ENCODE data around the gene IQSEC1.

IQSEC1 gene

GRCh38 chr3:13049400-13049799 lies 23.8 kb downstream of the IQSEC1 start:
- no peak for DNase-seq (ENCODE audit: low read depth in 2 of 2)

DNA sequence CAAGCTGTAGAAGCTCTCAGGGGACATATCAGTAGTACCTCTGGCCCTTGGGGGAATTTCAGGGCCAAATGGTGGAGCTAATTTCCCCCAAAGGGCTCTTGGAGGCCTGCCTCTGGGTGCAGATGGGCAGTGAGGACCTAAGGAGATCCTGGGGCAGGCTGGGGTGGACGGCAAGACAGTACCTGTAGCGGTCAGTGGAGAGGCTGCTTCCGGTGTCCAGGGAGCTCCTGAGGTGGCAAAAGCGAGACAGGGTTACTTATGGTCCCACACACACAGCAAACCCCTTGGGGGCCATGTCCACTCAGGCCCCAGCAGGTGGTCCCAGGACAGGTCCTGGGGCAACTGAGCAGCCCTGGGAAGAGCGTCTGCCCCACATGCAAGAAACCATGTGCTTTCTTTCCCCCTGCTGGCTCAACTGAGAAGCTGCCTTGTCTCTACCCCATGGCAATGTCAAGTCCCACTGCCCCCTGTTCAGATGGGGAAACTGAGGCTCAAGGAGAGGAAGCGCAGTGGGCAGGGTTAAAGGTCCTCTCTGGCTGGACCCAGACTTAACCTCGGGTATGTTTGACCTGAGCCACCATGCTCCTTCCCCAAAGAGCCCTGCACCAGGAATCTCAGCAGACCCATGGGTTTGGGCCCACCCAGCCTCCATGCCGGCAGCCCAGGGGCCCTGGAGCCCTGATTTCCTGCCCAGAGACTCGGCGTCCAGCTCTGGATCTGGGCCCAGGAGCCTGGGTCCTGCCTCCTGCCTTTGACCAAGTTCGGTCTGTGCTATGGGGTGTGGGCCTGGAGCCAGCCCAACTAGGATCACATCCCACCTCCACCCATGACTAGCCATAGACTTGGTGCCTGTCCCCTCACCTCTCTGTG lies 25.7 kb downstream of the IQSEC1 start:
- no peak for DNase-seq (ENCODE audit: low read depth in 2 of 2)

DNA sequence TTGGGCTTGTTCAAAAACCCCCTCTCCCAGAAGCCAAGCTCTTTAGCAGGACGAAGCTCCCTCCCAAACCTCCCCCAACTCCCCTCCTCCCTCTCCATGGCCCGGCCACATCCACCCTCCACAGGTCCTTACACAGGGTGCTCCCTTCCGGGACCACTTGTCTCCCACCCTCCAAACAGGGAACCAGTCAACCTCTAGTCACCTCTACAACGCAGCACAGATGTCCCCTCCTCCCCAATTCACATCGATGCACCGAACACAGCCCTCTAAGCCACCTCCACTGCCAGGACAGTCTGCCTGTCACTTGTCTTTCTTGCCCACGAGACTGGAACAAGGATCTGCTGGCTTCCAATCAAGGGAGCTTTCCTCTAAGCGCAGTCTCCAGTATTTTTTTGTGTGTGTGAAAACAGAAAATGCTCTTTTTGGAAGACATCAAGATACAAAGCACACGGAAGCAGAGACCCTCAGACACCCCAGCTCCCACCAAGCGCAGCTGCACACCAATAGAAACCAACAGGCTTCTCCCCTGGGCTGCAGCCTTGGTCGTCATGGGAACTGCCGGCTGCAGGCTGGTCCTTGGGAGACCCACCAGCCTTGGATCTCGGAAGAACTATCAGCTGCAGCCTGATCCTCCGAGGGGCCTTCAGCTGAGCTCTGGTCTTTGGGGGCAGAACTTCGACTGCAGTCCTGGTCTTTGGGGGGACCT lies 26.5 kb downstream of the IQSEC1 start:
- no peak for DNase-seq (ENCODE audit: low read depth in 2 of 2)

DNA sequence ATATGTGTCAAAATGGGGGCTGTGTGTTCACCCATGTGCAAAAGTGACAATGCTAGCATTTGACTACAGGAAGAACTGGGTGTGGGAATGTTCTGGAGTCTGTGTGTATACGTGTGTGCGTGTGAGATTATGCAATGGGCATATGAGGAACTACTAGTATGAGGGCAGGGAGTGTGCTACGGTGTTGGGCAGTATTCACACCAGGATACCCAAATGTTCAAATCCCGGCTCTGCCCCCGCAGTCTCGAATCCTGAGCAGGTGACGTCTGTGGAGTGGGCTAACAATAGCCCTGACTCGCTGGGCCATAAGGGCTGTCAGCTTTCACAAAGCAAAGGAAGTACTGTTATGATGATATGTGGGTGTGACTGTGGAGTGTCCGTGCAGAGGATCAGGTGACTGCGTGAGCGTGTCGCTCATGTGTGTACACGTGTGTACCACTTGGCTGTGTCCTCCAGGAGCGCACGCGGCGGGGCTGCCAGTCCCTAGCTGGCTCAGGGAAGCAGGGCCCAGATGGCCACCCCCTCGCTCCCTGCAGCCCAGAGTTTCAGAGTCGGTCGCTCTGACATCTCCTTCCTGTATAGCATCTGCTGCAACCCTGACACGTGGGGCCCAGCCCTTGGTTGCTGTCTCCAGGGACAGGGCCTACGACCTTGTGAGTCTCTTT lies 27.2 kb downstream of the IQSEC1 start:
- DNase-seq (ENCODE audit: low read depth in 2 of 2): no peak

DNA sequence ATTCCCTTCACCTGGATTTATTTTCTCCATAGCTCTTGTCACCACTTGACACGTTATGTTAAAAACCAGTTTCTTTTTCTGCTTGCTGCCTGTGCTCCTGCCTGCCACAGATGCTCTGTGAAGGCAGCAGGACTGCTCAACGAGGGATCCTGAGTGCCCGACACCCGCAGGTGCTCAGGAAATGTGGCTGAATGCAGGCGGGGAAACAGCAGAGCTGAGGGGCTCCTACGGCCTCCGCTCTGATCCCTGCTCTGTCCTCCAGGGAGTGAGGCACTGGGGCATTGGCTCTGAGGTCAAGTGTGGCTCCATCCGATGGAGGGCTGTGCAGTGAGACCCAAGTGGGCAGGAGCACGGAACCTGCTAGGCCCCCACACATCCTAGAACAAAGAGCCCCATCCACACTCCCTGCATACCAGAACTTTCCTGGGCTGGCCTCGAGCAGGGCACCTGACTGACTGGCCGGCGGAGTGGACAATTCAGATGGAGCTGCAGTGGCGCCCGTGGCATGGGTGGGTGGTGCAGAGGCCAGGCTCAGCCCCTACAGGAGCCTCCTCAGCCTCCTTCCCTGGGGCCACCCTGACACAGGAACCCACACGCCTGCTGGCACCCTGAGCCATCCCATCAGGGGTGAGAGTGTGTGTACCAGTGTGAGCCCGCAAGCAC lies 27.9 kb downstream of the IQSEC1 start:
- DNase-seq (ENCODE audit: low read depth in 2 of 2): no peak

GRCh38 chr3:13044496-13045240 lies 28.6 kb downstream of the IQSEC1 start:
- no peak for DNase-seq (ENCODE audit: low read depth in 2 of 2)

- no peak for DNase-seq (ENCODE audit: low read depth in 2 of 2)
These were observed 29.6 kb downstream of the IQSEC1 start for GRCh38 chr3:13043656-13044055.

GRCh38 chr3:13042715-13043271 lies 30.4 kb downstream of the IQSEC1 start:
- no peak for DNase-seq (ENCODE audit: low read depth in 2 of 2)

- DNase-seq (ENCODE audit: low read depth in 2 of 2): no peak
These were observed 31.0 kb downstream of the IQSEC1 start for GRCh38 chr3:13042127-13042701.

- no peak for DNase-seq (ENCODE audit: low read depth in 2 of 2)
These were observed 32.0 kb downstream of the IQSEC1 start for GRCh38 chr3:13041113-13041776.

DNA sequence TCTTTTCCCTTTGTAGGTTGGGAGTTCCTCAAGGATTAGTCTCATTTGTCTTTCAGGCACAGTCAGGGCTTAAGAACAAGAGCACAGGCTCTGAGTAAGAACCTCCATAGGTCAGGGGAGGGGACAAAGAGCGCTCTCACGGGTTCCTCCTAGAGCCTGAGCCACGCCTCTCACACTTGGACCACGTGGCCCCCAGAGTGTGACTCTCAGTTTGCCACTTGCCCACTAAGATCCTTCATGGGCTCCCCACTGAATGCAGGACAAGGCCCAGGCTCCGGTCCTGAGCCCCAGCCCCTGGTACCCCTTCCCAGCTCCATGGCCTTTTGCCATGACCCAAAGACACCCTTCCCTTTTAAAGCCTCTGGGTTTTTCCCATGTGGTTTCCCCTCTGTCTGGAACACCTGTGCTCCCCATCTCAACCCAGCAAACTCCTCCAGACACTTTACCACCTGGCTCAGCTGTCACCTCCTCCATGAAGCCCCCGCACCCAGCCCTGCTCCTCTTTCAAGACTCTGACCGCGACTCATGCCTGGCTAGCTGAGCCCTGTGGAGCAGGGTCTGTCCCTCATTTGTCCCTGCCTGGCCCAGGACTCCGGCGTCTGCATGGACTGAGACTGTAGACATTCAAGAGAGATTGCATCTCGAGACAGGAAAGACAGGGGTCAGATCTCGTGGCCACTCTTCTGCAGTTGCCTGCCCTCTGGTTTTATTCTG lies 32.7 kb downstream of the IQSEC1 start:
- no peak for DNase-seq (ENCODE audit: low read depth in 2 of 2)

DNA sequence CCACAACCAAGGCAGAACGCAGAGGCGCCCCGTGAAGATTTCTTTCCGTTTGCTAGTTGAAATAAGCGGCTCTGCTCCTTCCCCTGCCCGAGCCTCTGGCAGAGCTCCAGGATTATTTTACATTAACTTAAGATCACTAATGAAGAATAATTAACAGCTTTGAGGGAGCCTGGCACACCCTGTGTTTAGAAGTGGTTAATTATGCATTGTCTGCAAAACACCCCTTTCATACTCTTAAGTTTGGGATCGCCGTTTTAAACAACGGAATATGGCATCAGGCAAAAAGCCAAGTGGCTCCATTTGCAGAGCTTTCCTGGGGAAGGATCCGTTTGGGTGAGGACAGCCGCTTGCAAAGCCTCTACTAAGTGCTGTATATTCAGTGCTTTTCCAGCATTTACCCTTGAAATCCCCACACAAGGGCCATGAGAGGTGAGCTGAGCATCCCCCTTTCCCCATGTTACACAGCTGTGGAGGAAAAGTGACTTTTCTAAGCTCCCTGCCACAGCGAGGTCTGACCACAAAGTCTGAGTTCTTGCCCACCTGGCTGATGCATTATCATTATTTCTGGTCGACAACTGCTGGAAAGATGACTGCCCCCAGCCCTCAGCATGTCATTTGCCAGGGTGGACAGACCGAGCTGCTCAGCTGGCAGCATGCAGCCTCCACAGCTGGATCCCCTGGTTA lies 33.9 kb downstream of the IQSEC1 start:
- DNase-seq (ENCODE audit: low read depth in 2 of 2): no peak

- DNase-seq (ENCODE audit: low read depth in 2 of 2): no peak
These were observed 35.6 kb downstream of the IQSEC1 start for GRCh38 chr3:13037458-13038117.

- DNase-seq (ENCODE audit: low read depth in 2 of 2): no peak
These were observed 38.4 kb downstream of the IQSEC1 start for GRCh38 chr3:13034861-13035260.

GRCh38 chr3:13034109-13034800 lies 39.0 kb downstream of the IQSEC1 start:
- no peak for DNase-seq (ENCODE audit: low read depth in 2 of 2)

- no peak for DNase-seq (ENCODE audit: low read depth in 2 of 2)
These were observed 41.0 kb downstream of the IQSEC1 start for GRCh38 chr3:13032206-13032605.

DNA sequence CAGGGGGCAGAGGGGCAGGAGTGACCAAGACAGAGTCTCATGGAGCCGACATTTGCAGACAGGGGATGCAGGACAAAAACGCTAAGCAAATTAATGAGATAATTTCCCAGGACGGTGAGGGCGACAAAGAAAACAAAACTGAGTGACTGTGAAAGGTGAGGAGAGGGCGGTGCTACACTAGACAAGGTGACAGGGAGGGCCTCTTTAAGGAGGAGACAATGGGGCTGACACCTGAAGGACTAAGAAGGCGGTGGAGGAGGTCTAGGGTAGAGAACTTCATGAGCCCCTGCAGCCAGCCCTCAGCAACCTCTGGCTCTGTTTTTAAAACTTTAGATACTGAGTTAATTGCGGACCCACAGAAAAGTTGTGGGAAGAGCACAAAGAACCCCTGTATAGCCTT lies 41.6 kb downstream of the IQSEC1 start:
- DNase-seq (ENCODE audit: low read depth in 2 of 2): no peak

- no peak for DNase-seq (ENCODE audit: low read depth in 2 of 2)
These were observed 42.5 kb downstream of the IQSEC1 start for GRCh38 chr3:13030684-13031083.

All from fibroblast of skin of left quadriceps (primary cell).